GM23338 (cell line): ENCODE data around the gene TAF6L. TPM values are rescaled to one million over a fixed set of nuclear protein-coding genes. Genes with fewer than 3 reads are reported as not detected.

Experiments used
- CREB1 ChIP-seq: fragments of 250-450 bp; sonication (Bioruptor Pico); IDR thresholded peaks from 2 replicates; pipeline ENCODE4 v1.5.0; 2020; ENCODE audit warnings: low read depth, mild to moderate bottlenecking, moderate library complexity
- STAT1 ChIP-seq: IDR thresholded peaks from one replicate; pipeline ENCODE4 v1.6.1; 2016; ENCODE audit warnings: antibody characterized with exemption; ENCODE audit not compliant: unreplicated experiment
- polyA plus RNA-seq: library from polyadenylated mRNA; unstranded; fragments of >200 nt; fragmentation: Nextera tagmentation; extraction: Ambion mirVana; gene quantifications from 2 replicates; pipeline ENCODE4 v1.2.1, GENCODE V29; 2016
- total RNA-seq: library from RNA; depleted of rRNA; stranded (reverse); fragments of >200 nt; shearing (Covaris generic); gene quantifications from 2 replicates; pipeline ENCODE4 v1.2.3, GENCODE V29; 2014
- TF ChIP-seq, protein P1 (sequence below): fragments of 250-450 bp; sonication (Bioruptor Pico); IDR thresholded peaks from 2 replicates; pipeline ENCODE4 v1.5.0; 2020; ENCODE audit warnings: mild to moderate bottlenecking, moderate library complexity
- TF ChIP-seq, protein P2 (sequence below): IDR thresholded peaks from 2 replicates; pipeline ENCODE4 v1.6.1; 2016; ENCODE audit warnings: antibody characterized with exemption
- TF ChIP-seq, protein P3 (sequence below): IDR thresholded peaks from one replicate; pipeline ENCODE4 v1.6.1; 2018; ENCODE audit warnings: antibody characterized with exemption; ENCODE audit not compliant: unreplicated experiment

The TAF6L gene
- total and polyA plus RNA-seq, 2 experiments from 2014 or later = 21.8 to 30.6 TPM

DNA sequence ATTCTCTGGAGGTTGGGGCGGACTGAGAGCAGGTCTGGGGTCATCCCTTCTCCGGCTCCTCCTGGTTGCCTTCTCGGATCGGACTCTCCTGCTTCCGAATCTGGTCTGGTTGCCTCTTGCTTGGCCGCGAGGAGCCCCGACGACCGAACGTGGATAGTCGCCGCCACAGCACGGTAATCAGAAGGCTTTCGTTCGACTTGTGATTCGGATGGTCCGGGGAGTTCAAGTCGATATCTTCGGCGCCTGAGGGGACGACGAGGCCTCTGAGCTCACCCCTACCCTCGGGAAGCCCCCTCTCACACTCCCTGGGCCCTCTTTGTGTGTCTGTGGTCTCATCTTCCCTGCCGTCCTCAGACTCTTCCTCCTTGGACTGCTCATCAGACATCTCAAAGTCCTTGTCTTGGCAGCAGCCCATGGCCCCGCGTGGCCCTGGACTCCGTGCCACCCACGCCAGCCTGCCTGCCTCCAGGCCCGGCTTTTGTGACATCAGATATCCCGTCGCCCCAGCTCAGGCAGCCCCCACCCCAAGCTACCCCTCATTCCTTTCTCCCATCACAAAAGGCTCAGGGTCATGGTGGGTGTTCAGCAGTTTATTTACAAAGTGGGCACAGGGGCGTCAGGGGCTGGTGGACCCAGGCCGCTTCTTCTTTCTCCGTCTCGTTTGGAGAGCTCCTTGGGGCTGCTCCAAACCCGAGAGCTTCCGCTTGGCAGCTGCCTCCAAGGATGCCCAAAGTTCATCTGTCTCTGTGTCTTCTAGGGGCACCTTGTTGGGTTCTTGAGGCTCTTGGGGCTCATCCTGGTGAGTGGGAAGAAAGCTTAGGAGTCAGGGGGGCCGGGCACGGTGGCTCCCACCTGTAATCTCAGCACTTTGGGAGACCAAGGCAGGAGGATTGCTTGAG, 61.4 kb downstream of the TAF6L start, which contains the start of gene TEX54 (continued):
- TF ChIP-seq, protein P1, sequence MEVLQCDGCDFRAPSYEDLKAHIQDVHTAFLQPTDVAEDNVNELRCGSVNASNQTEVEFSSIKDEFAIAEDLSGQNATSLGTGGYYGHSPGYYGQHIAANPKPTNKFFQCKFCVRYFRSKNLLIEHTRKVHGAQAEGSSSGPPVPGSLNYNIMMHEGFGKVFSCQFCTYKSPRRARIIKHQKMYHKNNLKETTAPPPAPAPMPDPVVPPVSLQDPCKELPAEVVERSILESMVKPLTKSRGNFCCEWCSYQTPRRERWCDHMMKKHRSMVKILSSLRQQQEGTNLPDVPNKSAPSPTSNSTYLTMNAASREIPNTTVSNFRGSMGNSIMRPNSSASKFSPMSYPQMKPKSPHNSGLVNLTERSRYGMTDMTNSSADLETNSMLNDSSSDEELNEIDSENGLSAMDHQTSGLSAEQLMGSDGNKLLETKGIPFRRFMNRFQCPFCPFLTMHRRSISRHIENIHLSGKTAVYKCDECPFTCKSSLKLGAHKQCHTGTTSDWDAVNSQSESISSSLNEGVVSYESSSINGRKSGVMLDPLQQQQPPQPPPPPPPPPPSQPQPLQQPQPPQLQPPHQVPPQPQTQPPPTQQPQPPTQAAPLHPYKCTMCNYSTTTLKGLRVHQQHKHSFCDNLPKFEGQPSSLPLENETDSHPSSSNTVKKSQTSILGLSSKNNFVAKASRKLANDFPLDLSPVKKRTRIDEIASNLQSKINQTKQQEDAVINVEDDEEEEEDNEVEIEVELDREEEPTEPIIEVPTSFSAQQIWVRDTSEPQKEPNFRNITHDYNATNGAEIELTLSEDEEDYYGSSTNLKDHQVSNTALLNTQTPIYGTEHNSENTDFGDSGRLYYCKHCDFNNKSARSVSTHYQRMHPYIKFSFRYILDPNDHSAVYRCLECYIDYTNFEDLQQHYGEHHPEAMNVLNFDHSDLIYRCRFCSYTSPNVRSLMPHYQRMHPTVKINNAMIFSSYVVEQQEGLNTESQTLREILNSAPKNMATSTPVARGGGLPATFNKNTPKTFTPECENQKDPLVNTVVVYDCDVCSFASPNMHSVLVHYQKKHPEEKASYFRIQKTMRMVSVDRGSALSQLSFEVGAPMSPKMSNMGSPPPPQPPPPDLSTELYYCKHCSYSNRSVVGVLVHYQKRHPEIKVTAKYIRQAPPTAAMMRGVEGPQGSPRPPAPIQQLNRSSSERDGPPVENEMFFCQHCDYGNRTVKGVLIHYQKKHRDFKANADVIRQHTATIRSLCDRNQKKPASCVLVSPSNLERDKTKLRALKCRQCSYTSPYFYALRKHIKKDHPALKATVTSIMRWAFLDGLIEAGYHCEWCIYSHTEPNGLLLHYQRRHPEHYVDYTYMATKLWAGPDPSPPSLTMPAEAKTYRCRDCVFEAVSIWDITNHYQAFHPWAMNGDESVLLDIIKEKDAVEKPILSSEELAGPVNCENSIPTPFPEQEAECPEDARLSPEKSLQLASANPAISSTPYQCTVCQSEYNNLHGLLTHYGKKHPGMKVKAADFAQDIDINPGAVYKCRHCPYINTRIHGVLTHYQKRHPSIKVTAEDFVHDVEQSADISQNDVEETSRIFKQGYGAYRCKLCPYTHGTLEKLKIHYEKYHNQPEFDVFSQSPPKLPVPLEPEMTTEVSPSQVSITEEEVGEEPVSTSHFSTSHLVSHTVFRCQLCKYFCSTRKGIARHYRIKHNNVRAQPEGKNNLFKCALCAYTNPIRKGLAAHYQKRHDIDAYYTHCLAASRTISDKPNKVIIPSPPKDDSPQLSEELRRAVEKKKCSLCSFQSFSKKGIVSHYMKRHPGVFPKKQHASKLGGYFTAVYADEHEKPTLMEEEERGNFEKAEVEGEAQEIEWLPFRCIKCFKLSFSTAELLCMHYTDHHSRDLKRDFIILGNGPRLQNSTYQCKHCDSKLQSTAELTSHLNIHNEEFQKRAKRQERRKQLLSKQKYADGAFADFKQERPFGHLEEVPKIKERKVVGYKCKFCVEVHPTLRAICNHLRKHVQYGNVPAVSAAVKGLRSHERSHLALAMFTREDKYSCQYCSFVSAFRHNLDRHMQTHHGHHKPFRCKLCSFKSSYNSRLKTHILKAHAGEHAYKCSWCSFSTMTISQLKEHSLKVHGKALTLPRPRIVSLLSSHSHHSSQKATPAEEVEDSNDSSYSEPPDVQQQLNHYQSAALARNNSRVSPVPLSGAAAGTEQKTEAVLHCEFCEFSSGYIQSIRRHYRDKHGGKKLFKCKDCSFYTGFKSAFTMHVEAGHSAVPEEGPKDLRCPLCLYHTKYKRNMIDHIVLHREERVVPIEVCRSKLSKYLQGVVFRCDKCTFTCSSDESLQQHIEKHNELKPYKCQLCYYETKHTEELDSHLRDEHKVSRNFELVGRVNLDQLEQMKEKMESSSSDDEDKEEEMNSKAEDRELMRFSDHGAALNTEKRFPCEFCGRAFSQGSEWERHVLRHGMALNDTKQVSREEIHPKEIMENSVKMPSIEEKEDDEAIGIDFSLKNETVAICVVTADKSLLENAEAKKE (CRISPR knock-in tag) = no peak
- TF ChIP-seq CREB1 (CRISPR knock-in tag) (no peak), STAT1 (no peak)
- TF ChIP-seq, protein P2, sequence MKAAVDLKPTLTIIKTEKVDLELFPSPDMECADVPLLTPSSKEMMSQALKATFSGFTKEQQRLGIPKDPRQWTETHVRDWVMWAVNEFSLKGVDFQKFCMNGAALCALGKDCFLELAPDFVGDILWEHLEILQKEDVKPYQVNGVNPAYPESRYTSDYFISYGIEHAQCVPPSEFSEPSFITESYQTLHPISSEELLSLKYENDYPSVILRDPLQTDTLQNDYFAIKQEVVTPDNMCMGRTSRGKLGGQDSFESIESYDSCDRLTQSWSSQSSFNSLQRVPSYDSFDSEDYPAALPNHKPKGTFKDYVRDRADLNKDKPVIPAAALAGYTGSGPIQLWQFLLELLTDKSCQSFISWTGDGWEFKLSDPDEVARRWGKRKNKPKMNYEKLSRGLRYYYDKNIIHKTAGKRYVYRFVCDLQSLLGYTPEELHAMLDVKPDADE = no peak; the same call in 1 of the 2 replicates
- TF ChIP-seq, protein P3, sequence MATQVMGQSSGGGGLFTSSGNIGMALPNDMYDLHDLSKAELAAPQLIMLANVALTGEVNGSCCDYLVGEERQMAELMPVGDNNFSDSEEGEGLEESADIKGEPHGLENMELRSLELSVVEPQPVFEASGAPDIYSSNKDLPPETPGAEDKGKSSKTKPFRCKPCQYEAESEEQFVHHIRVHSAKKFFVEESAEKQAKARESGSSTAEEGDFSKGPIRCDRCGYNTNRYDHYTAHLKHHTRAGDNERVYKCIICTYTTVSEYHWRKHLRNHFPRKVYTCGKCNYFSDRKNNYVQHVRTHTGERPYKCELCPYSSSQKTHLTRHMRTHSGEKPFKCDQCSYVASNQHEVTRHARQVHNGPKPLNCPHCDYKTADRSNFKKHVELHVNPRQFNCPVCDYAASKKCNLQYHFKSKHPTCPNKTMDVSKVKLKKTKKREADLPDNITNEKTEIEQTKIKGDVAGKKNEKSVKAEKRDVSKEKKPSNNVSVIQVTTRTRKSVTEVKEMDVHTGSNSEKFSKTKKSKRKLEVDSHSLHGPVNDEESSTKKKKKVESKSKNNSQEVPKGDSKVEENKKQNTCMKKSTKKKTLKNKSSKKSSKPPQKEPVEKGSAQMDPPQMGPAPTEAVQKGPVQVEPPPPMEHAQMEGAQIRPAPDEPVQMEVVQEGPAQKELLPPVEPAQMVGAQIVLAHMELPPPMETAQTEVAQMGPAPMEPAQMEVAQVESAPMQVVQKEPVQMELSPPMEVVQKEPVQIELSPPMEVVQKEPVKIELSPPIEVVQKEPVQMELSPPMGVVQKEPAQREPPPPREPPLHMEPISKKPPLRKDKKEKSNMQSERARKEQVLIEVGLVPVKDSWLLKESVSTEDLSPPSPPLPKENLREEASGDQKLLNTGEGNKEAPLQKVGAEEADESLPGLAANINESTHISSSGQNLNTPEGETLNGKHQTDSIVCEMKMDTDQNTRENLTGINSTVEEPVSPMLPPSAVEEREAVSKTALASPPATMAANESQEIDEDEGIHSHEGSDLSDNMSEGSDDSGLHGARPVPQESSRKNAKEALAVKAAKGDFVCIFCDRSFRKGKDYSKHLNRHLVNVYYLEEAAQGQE = no peak
